ENCODE measurements around the gene NEURL1.
"Not testable (repeated sequence)": the region's sequence is repeated elsewhere in the genome, so short reads cannot be mapped to it uniquely, and the experiment has no call there.

NEURL1 gene

DNA sequence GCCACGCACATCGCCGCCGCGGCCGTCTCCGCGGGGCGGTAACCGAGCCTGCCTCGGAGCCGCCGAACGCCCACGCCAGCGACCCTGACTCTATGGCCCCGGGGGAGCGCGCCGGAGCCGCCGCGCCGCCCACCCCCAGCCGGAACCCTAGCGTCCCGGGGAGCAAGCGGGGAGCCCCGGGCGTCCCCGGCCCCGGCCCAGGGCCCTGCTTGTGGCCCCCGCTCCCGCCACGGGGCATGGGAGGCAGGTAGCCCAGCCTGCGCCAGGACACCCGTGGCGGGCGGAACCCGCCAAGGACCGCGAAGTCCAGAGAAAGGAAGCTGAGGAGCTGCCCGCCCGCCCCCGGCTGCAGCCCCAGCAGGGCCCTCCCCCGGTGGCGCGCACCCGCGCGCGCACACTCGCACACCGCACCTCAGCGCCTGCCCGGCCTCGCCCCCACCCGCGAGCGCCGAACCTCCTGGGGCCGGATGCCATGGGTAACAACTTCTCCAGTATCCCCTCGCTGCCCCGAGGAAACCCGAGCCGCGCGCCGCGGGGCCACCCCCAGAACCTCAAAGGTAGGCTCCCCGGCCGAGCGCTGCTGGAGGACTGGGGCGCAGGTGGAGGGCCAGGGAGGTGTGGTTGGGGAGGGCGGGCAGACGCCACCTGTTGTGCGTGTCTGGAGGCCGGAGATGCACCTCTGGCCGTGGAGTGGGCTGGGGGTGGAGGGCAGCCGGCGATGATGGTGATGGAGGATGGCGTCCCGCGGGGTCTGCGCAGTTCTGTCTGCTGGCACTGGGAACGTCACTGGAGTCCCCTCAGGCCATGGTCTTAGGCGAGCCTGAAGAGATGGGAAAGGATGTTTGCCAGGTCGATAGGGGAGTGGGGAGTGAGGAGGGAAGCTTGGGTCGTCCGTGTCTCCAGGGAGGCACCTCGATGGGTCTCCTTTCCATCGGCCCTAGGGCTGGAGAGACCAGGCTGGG lies 692 bp downstream of the NEURL1 start:
- DNase-seq: no peak
- TF ChIP-seq POLR2A (IDR thresholded peaks at IDR 0.05; ENCODE audit: low read length) (no peak), GATA1 (IDR thresholded peaks at IDR 0.05; ENCODE audit: low read depth, low read length) (no peak)

DNA sequence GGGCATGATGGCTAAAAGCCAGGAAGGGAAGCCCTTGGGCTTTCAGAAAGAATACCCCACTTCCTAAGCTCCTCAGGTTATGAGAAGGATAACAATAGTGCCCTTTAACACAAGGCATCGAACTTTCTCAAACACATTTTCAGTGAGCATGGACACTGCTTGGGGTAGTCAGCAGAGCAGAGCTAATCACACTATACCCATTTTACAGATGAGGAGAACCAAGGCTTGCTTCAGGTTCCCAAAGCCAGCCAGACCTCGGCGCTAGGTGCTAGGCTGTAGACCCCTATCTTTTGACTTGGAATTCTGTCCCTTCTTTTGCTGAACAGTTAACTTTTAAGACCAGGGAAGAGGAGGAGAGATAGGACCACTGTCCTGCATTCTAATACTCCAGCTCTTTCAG lies 1.8 kb downstream of the NEURL1 start:
- no peak for DNase-seq
- no peak for TF ChIP-seq POLR2A (IDR thresholded peaks at IDR 0.05; ENCODE audit: low read length)
- TF ChIP-seq GATA1 (IDR thresholded peaks at IDR 0.05; ENCODE audit: low read depth, low read length): no peak

DNA sequence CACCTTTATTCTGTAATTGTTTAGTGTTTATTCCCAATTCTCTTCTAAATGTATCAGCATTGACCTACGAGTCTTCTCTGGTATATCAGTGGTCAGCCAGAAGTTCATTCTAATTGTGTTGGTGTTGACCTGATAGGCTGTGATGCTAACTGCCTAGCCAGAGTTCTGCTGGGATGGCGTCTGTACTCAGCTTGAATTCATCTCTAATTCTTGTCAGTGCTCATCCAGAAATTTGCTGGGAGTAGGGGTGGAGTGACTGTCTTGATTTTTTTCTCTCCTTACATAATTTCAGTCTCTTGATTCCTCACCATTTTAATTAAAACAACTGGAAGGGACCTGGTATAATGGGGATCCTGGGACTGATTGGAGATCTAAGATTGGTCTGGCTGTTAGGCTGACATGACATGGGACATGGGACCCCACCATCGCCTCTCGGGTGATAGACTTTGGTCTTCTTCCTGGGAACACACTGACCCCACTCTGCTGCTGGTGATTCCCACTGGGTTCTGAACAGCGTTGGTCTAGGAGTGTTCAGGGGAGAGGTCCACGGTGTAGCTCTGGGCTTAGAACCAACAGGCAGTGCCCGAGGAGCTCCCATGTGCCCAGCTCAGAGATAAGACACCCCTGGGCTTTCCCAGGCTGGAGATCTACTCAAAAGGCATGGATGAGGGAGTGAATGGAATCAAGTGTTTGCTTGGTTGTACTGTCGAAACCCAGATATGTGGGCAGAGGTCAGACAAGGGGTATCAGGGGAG lies 3.8 kb downstream of the NEURL1 start:
- DNase-seq: no peak
- TF ChIP-seq POLR2A (IDR thresholded peaks at IDR 0.05; ENCODE audit: low read length) (no peak), GATA1 (IDR thresholded peaks at IDR 0.05; ENCODE audit: low read depth, low read length) (no peak)

DNA sequence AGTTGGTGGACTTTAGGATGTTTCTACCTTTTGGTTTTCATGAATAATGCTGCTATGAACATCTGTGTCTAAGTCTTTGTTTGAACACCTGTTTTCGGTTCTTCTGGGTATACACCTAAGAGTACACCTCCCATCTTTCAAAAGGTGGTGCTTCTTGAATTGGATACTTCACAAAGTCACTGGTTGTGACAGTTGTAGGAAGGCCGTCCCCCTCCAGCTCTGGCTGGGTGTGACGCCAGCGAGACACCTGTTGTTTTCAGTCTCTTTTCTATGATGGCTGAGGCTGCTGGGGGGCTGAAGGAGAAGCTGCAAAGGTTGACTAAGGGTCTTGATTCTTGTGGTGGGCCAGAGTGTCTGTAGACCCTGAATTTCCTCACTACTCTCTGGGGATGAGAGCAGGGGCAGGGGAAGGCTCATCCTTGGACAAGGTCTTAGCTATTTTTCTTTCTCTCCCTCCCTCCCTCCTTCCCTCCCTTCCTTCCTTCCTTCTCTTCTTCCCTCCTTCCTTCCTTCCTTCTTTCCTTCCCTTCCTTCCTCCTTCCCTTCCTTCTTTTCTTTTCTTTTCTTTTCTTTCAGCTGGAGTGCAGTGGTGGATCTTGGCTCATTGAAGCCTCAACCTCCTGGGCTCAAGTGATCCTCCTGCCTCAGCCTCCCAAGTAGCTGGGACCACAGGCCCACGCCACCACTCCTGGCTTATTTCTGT lies 5.6 kb downstream of the NEURL1 start:
- no peak for DNase-seq
- no peak for TF ChIP-seq GATA1 (IDR thresholded peaks at IDR 0.05; ENCODE audit: low read depth, low read length)
- TF ChIP-seq POLR2A (IDR thresholded peaks at IDR 0.05; ENCODE audit: low read length): no peak

DNA sequence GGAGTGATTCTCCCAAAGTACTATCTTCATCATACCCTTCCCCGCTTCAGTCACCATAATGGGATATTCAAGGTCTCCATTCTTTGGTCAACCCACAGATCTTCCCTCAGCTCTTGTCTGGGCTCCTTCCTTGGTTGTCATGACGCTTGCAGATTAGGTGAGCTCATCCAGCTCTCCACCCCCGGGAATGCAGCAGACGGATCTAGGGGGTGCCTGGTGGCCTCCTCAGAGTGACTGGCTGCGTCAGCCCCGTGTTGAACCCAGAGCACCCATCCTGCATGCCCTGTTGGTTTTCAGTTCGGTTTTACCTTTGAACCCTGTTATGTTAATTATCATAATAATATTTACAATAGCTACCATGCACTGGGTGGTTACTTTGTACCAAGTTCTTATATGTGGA lies 6.4 kb downstream of the NEURL1 start:
- no peak for DNase-seq
- TF ChIP-seq GATA1 (IDR thresholded peaks at IDR 0.05; ENCODE audit: low read depth, low read length): no peak
- no peak for TF ChIP-seq POLR2A (IDR thresholded peaks at IDR 0.05; ENCODE audit: low read length)

DNA sequence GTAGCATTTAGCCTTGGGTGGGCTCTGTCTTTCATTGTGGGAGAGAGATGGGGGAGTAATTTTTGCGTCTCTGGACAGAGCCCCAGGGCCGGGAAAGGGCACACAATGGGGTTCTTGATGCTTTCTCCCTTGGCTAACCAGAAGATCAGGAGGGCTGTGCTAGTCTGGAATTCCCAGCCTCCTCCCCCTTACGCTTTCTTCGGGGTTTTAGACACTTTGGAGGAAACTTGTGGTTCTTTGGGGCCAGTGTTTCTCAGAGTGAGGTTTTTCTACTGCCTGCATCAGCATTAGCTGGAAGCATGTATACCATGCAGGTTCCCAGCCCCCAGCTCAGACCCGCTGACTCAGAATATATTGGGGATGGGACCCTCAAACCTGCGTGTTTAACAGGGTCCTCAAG lies 7.0 kb downstream of the NEURL1 start:
- no peak for TF ChIP-seq GATA1 (IDR thresholded peaks at IDR 0.05; ENCODE audit: low read depth, low read length)
- no peak for TF ChIP-seq POLR2A (IDR thresholded peaks at IDR 0.05; ENCODE audit: low read length)
- DNase-seq: no peak

DNA sequence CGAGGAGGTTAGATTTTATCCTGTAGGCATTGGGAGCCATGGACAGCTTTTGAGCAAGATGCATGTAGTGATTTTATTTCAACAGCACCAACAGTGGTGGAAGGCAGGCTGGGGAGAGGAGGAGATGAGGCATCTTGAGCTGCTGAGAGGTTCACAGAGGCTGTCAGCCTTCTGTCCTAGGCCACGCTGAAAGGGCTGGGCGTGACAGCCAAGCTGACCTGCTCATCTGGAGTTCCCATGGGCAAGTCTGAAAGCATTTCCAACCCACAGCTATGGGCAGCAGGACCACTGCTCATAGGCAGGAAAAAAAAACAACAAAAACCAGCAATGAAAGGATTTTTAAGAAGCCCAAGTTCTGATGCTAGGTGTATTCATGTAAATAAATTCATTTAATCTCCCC lies 7.7 kb downstream of the NEURL1 start:
- TF ChIP-seq GATA1 (IDR thresholded peaks at IDR 0.05; ENCODE audit: low read depth, low read length) (no peak), POLR2A (IDR thresholded peaks at IDR 0.05; ENCODE audit: low read length) (no peak)
- DNase-seq: no peak

DNA sequence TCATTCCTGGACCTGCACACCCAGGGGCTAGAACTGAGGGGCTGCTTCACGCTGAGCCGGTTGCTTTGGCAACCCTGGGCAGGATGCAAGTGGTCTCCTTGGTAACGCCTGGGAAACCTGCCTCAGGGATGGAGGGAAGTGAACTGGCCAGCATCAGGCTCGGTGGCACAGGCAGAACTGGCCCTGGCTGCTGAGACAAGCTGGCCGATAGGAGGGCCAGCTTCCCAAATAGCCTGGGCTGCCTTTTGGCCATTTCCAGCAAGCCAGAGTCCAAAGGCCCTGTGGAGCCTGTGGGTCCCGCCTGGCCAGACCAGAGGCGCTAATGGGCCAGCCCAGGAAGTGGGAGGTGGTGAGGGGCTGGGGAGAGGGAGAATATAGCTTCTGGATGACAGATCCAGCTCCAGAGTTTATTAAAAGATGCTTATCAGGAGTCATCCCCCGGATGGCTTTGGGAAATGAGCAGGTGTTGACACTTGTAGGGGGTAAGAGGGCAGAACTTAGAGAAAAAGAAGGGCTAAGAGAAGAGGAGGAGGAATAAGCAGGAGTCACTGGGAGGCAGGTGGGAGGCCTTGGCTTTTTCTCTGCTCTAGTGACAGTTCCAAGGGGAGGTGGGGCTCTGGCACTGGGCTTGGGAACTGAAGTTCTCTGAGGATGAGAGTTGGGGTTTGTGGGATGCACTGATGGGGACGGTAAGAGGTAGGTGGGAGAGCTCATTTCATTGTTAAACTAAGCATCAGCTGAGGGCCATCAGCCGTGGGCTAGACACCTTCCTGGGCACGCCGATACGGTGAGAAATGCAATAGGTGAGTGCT lies 9.6 kb downstream of the NEURL1 start:
- TF ChIP-seq POLR2A (IDR thresholded peaks at IDR 0.05; ENCODE audit: low read length) (no peak), GATA1 (IDR thresholded peaks at IDR 0.05; ENCODE audit: low read depth, low read length) (no peak)
- no peak for DNase-seq

DNA sequence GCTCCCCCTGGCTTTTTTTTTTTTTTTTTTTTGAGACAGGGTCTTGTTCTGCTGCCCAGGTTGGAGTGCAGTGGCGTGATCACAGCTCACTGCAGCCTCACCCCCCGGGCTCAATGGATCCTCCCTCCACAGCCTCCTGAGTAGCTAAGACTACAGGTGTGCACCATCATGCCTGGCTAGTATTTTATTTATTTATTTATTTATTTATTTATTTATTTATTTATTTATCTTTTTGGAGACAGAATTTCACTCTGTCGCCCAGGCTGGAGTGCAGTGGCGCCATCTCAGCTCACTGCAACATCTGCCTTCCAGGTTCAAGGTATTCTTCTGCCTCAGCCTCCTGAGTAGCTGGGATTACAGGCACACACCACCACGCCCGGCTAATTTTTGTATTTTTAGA lies 10.3 kb downstream of the NEURL1 start:
- DNase-seq: not testable (repeated sequence)

DNA sequence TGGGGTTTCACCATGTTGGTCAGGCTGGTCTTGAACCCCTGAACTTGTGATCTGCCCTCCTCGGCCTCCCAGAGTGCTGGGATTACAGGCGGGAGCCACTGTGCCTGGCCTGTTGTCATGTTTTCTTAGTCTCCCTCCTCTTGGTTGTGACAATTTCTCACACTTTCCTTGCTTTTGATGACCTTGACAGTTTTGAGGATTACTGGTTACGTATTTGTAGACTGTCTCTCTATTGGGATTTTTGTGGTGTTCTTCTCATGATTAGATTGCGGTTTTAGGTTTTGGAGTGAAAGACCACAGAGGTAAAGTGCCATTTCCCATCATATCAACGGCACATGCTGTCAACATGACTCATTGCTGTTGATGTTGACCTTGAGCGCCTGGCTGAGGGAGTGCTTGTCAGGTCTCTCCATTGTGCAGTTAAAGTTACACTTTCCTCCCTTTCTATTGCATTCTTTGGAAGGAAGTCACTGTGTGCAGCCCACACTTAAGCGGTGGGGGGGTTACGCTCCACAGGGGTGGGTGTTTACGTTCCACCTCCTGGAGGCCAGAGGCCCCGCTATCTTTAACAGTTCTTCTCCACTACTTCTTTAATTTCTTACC lies 10.8 kb downstream of the NEURL1 start:
- TF ChIP-seq GATA1 (IDR thresholded peaks at IDR 0.05; ENCODE audit: low read depth, low read length) (no peak), POLR2A (IDR thresholded peaks at IDR 0.05; ENCODE audit: low read length) (no peak)
- peak in 1 of 2 experiments; percentile 11 for DNase-seq

DNA sequence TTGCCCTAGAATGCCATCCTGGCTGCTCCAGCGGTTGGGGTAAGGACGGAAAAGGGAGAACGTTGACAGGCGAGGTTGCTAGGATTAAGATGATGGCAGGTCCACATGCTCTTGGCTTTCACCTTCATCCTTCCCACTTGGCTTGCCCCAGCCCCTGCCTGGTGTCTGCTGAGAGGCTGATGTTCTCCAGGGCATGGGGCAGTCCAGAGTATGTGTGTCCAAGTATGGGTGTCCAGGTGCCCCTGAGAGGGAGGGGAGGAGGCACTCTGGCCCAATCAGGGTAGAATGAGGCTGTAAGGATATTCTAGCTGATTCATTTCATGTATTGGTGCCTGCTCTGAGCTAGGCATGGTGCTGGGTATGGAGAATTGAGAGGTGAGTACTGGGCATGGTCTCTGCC lies 12.6 kb downstream of the NEURL1 start:
- no peak for DNase-seq
- TF ChIP-seq GATA1 (IDR thresholded peaks at IDR 0.05; ENCODE audit: low read depth, low read length) (no peak), POLR2A (IDR thresholded peaks at IDR 0.05; ENCODE audit: low read length) (no peak)

DNA sequence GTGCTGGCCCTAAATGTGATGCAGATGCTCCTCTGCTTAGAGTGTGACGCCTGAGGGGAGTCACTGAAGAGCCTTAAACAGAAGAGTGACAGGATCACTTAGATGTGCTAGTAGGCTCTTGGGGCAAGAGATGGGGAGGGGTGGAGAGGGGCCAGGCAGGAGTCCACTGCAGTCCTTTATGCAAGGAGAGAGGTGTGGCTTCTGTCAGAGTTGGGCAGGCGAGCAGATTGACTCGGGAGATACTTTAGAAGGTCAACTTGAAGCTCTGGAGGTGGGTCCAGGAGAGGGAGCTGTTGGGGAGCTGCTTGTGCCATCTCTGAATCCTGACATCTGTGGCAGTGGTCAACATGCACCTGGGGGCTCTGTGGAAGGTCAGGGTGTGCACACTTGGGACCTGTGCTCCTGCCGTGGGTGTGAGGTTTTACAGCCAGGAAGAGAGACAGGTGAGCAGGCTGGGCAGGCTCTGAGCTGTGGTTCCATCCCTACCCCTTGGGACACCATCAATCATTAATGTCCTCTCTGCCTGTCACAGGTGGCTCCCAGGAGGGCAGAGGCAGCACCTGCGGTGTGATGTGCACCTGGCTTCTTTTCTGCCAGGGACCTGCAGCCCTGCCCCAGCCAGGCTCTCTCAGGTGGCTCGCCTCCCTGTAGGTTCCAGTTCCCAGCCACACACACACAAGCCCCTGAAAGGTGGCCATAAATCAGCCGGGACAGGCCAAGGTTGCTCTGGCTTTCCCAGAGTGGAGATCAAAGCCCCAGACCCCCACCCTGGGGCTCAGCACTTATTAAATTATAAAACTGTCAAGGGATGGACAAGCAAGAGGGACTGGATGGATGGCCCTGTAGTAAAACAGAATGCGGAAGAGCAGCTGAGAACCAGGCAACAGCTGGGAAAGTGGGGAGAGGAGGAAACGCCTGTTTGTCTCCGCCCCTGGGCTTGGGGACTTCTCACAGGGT lies 14.0 kb downstream of the NEURL1 start:
- TF ChIP-seq POLR2A (IDR thresholded peaks at IDR 0.05; ENCODE audit: low read length) (no peak), GATA1 (IDR thresholded peaks at IDR 0.05; ENCODE audit: low read depth, low read length) (no peak)
- DNase-seq: no peak

Data from erythroblast (primary cell).